ENCODE measurements around the gene HSPBP1.
A peak's percentile ranks its signal among the peaks of the same experiment; 100 is the strongest.

The HSPBP1 gene

GRCh38 chr19:55305491-55305890 lies 25.6 kb upstream of the HSPBP1 start:
- TF ChIP-seq CTCF (IDR thresholded peaks at IDR 0.05; ENCODE audit: insufficient read depth, low read depth, low read length, missing control alignments), result no peak
- peak; percentile 46 for DNase-seq (ENCODE audit: low read depth)
- no peak overlapping the region for H3K4me3 ChIP-seq (ENCODE audit: low read length)

DNA sequence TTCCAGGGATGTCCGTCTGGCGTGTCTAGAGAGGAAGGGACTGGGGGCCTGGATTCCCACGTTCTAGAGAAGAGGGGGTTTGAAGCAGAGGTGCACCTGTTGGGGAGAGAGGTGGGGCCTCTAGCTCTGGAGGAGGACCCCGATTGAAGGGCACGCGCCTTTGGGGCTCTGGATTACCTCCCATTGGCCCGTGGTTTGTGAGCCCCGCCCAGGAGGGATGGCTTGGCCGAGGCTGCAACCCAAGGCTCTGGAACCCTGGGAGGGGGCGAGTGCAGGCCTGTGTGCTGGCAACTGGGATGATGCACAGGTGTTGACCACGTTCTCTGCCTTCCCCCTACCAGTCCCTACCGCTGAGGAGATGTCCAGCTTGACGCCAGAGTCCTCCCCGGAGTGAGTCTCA lies 25.1 kb upstream of the HSPBP1 start:
- no peak for TF ChIP-seq CTCF (IDR thresholded peaks at IDR 0.05; ENCODE audit: insufficient read depth, low read depth, low read length, missing control alignments)
- no peak for DNase-seq (ENCODE audit: low read depth)
- no peak overlapping the region for H3K4me3 ChIP-seq (ENCODE audit: low read length)

- no peak for TF ChIP-seq CTCF (IDR thresholded peaks at IDR 0.05; ENCODE audit: insufficient read depth, low read depth, low read length, missing control alignments)
- DNase-seq (ENCODE audit: low read depth), result peak; percentile 75
- H3K4me3 ChIP-seq (ENCODE audit: low read length), result no peak overlapping the region
Observed at GRCh38 chr19:55304279-55304978, 24.5 kb upstream of the HSPBP1 start.

GRCh38 chr19:55303477-55303876 lies 23.6 kb upstream of the HSPBP1 start:
- no peak for DNase-seq (ENCODE audit: low read depth)
- no peak for TF ChIP-seq CTCF (IDR thresholded peaks at IDR 0.05; ENCODE audit: insufficient read depth, low read depth, low read length, missing control alignments)
- no peak overlapping the region for H3K4me3 ChIP-seq (ENCODE audit: low read length)

DNA sequence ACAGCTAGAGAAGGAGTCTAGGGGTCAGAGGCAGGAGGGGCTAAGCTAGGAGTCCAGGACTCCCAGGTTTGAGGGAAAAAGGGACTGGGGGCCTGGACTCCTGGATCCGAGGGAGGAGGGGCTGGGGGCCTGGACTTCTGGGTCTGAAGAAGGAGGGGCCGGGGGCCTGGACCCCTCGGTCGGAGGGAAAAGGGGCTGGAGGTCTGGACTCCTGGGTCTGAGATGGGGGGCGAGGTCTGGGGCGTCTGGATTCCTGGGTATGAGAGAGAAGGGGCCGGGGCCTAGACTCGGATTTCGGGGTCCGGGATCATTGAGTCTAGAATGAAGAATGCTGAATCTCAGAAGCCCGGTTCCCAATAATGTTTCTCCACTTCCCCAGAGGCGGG lies 22.4 kb upstream of the HSPBP1 start:
- no peak for TF ChIP-seq CTCF (IDR thresholded peaks at IDR 0.05; ENCODE audit: insufficient read depth, low read depth, low read length, missing control alignments)
- H3K4me3 ChIP-seq (ENCODE audit: low read length), result peak overlapping the region; percentile 38

DNA sequence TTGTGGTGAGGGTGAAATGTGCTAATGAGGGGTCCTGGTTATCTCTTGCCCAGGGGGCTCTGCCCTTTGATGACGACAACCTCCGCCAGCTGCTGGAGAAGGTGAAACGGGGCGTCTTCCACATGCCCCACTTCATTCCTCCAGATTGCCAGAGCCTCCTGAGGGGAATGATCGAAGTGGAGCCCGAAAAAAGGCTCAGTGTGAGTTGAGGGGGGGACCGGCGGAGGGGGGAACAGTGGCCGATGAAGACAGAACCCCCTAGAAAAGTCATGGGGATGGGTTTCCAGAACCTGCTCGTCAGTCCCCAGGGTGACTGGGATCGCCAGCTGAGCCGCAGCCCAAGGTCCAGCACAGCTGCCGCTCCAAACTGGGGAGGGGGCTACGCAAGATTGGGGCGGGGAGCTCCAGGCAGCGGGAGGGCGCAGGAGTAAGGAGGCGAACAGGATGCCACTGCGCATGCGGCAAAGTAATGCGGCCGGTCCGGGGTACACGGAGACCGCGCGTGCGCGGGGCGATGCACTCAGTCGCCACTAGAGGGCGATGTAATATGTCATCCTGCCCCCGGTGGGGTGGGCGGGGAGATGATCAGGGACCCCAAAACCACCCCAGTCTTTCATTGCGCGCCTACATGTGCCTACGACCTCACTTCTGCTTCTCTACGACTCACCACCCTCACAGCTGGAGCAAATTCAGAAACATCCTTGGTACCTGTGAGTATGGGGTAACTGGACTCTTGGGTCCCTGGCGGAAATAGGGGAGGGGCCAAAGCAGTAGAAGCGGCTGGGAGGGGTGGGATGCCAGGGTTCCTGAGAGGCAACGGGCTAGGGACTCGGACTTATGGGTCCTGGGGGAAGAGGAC lies 21.8 kb upstream of the HSPBP1 start:
- peak; percentile 79 for TF ChIP-seq CTCF (IDR thresholded peaks at IDR 0.05; ENCODE audit: insufficient read depth, low read depth, low read length, missing control alignments)
- H3K4me3 ChIP-seq (ENCODE audit: low read length), result peak overlapping the region; percentile 38
- DNase-seq (ENCODE audit: low read depth), result peak; percentile 68

More for the DNA sequence above, 22.4 kb upstream of the HSPBP1 start:
- DNase-seq (ENCODE audit: low read depth), result no peak
